Kidney (tissue), 14 donors: ENCODE measurements around the gene UNC13B. TPM values are rescaled to one million over a fixed set of nuclear protein-coding genes. Genes with fewer than 3 reads are reported as not detected.
A peak's percentile ranks its signal among the peaks of the same experiment; 100 is the strongest.

ENCODE experiments used
- DNase-seq, 5 donors: peaks; one replicate each; pipeline ENCODE4 v3.0.0-alpha.2; 2013 to 2020
- FAIRE-seq: peaks from 2 replicates; lab custom pipeline; 2012; peaks lifted over from hg19 to GRCh38; lab: Jason Lieb, UNC
- H3K27ac ChIP-seq, 2 donors: one replicate each; pipeline ENCODE4 v1.7.0; 2013; ENCODE audit warnings: low read depth in 2 of 2, low read length in 2 of 2, inconsistent platforms in 1 of 2
- H3K27me3 ChIP-seq: one replicate; pipeline ENCODE4 v1.7.1; 2013; ENCODE audit warnings: low read length, inconsistent platforms; ENCODE audit not compliant: control insufficient read depth, insufficient read depth
- H3K36me3 ChIP-seq, 3 donors: one replicate each; pipeline versions ENCODE4 v1.7.0 to v1.7.1; 2013; ENCODE audit warnings: low read length in 3 of 3, control low read depth in 1 of 3, inconsistent platforms in 1 of 3; ENCODE audit not compliant: insufficient read depth in 3 of 3, control insufficient read depth in 2 of 3
- H3K4me1 ChIP-seq, 3 donors: one replicate each; pipeline versions ENCODE4 v1.7.0 to v1.7.1; 2013; ENCODE audit warnings: low read length in 3 of 3, inconsistent platforms in 1 of 3, low read depth in 1 of 3; ENCODE audit not compliant: control insufficient read depth in 2 of 3, insufficient read depth in 2 of 3
- H3K4me3 ChIP-seq, 3 donors: one replicate each; pipeline versions ENCODE4 v1.7.0 to v1.8.1; 2013; ENCODE audit warnings: low read length in 3 of 3, control low read depth in 1 of 3, inconsistent platforms in 1 of 3
- H3K9ac ChIP-seq, 3 donors: one replicate each; pipeline versions ENCODE4 v1.7.0 to v1.7.1; 2013; ENCODE audit warnings: low read length in 3 of 3, control low read depth in 1 of 3, inconsistent platforms in 1 of 3
- H3K9me3 ChIP-seq, 3 donors: one replicate each; pipeline versions ENCODE4 v1.7.0 to v1.7.1; 2013; ENCODE audit warnings: low read length in 3 of 3, control low read depth in 1 of 3, inconsistent platforms in 1 of 3; ENCODE audit not compliant: control insufficient read depth in 2 of 3, insufficient read depth in 1 of 3
- intact Hi-C: fragments of 100-400 bp; cut with DNase I; formaldehyde crosslinking; loops from one replicate; pipeline ENCODE4 v1.11.1; 2022
- polyA plus RNA-seq: library from polyadenylated mRNA; stranded (reverse); fragments of 350-450 nt; fragmentation: Illumina TruSeq; extraction: RNeasy Lipid Tissue Mini Kit (QIAGEN cat#74804); gene quantifications from one replicate; pipeline ENCODE4 v1.2.3, GENCODE V29; 2014; ENCODE audit warnings: low read depth, low replicate concordance; ENCODE audit not compliant: insufficient read depth
- total RNA-seq: library from RNA; stranded (reverse); fragmentation: NEBNext Ultra II Directional; extraction: Animal tissue kit (Norgen Biotek cat#: 25700); gene quantifications from one replicate; pipeline ENCODE4 v1.2.1, GENCODE V29; 2021
- TF ChIP-seq, protein P1 (sequence below): IDR thresholded peaks from 3 replicates; pipeline ENCODE4 v1.5.1; 2012; ENCODE audit warnings: mild to moderate bottlenecking, moderate library complexity, borderline replicate concordance; ENCODE audit not compliant: insufficient read depth; ENCODE audit errors: extremely low read depth
- donor health status: control.
- donor health status: control.
- donor health status: control.
- donor health status: control.
- donor health status: control.
- donor health status: DM: yes; HTN: yes; CAD: no.
- donor health status: Normal renal cell carcinoma (clear cell type).

UNC13B gene
- total and polyA plus RNA-seq, 2 donors from 2014 or later = 20.8 to 43.6 TPM

DNA sequence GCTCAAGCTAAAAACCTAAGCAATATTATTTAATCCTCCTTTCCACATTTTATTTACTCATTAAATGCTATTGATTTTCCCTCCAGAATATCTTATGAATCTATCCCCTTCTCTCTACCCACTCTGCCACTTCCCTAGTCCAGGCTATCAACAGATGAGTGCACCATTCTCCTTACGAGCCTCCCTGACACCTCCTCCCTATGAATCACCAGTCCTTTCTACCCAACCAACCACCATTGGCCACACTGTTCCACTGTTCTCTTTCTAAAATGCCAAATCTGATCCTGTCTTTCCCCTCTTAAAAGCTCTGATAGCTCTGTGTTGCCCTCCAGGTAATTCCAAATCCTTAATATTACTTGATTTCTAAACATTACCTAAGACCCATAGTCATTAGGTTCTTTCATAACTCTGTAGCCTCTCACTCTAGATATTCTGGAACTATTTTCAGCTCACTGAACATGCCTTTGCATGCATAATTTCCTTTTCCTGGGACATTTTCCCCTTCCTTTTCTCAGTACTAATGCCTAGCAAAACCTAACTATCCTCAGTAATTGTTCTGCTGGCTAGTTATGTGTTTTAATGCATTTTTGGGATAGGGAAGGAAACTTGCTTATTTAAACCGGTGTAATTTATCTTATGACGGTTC is 126.3 kb downstream of the UNC13B start:
- no peaks in the 10 kb centered on the region for H3K36me3 ChIP-seq
- H3K9ac ChIP-seq = no peak overlapping the region
- H3K4me1 ChIP-seq = peaks cover 0 to 12% (median 7%) of the 10 kb centered on the region in 3 donors
- FAIRE-seq (no peak), DNase-seq (no peak)
- no peak overlapping the region for H3K4me3 ChIP-seq
- no peak overlapping the region for H3K27ac ChIP-seq
- H3K27me3 ChIP-seq = no peaks in the 10 kb centered on the region
- no peaks in the 10 kb centered on the region for H3K9me3 ChIP-seq
- intact Hi-C loops = no loop called here
- TF ChIP-seq, protein P1, sequence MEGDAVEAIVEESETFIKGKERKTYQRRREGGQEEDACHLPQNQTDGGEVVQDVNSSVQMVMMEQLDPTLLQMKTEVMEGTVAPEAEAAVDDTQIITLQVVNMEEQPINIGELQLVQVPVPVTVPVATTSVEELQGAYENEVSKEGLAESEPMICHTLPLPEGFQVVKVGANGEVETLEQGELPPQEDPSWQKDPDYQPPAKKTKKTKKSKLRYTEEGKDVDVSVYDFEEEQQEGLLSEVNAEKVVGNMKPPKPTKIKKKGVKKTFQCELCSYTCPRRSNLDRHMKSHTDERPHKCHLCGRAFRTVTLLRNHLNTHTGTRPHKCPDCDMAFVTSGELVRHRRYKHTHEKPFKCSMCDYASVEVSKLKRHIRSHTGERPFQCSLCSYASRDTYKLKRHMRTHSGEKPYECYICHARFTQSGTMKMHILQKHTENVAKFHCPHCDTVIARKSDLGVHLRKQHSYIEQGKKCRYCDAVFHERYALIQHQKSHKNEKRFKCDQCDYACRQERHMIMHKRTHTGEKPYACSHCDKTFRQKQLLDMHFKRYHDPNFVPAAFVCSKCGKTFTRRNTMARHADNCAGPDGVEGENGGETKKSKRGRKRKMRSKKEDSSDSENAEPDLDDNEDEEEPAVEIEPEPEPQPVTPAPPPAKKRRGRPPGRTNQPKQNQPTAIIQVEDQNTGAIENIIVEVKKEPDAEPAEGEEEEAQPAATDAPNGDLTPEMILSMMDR = no peak

DNA sequence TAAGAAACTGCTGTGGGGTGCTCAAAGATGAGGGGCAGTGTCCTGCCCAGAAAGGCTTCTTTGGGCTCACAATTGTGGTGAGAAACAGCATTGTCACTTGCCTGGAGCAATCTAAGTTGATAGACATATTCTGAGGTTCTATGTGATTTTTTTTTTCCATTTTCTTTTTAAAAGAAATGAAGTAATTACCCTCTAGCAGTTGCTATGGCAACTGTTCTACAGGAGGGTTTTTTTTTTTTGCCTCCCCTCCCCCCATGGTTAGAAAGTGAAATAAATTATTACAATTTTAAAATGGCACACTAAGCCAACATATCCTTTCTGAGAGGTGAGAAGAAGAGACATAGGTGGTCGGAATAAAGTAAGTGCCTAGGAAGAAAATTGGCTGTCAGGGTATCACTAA is 127.0 kb downstream of the UNC13B start:
- no peak for FAIRE-seq

DNA sequence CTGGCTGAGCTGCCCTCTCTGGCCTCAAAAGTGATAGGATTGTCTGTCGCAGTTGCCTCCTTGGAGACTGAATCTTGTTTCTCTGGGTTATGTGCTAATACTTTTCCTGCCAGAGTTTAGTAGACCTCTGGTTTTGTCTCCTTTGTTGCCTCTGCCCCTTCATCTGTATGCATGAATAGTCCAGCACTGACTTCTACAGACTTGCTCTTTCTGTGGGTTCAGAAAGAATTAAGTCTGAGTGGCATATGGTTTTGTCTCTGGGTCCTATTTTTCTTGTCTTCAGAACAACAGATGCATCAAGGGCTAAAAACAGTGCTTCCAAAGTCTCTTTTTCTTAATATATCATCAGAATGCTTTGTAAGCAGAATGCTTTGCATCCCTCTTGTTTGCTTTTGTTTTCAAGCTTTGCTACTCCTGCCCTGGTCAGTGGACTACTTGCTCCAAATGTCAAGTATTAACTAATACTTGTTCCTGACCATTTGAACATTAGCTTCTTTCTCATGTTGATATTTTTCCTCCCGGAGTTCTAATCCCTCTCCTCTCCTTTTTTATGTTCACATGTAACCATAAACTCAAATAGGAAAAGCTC is 131.7 kb downstream of the UNC13B start:
- H3K27ac ChIP-seq = peak overlapping the region in 1 of 2 donors; percentile 48
- peak overlapping the region in 1 of 3 donors; percentile 43 for H3K9ac ChIP-seq
- FAIRE-seq (no peak), DNase-seq (peak in 2 of 5 donors; percentile 17 to 21)
- TF ChIP-seq, protein P1 = no peak
- intact Hi-C loops = no loop called here
- peaks cover 0 to 26% (median 5%) of the 10 kb centered on the region in 3 donors for H3K4me1 ChIP-seq
- H3K27me3 ChIP-seq = no peaks in the 10 kb centered on the region
- H3K9me3 ChIP-seq = no peaks in the 10 kb centered on the region
- no peaks in the 10 kb centered on the region for H3K36me3 ChIP-seq
- no peak overlapping the region for H3K4me3 ChIP-seq

More for the DNA sequence above, 127.0 kb downstream of the UNC13B start:
- intact Hi-C loops = no loop called here
- Histone ChIP-seq H3K9ac (no peak overlapping the region), H3K9me3 (no peaks in the 10 kb centered on the region), H3K27me3 (no peaks in the 10 kb centered on the region), H3K36me3 (no peaks in the 10 kb centered on the region), H3K4me1 (peaks cover 0 to 17% (median 7%) of the 10 kb centered on the region in 3 donors), H3K27ac (no peak overlapping the region), H3K4me3 (no peak overlapping the region)
- DNase-seq = no peak
- TF ChIP-seq, protein P1 = no peak
